GM19328 (cell line): ENCODE data around the gene DPP8.
"Not testable (repeated sequence)": the region's sequence is repeated elsewhere in the genome, so short reads cannot be mapped to it uniquely, and the experiment has no call there.

Source experiments
- ATAC-seq: cut with Tn5 transposase; IDR thresholded peaks from one replicate; pipeline ENCODE4 v1.9.1; 2021; ENCODE audit warnings: mild to moderate bottlenecking, moderate library complexity; ENCODE audit not compliant: unreplicated experiment

The DPP8 gene

GRCh38 chr15:65525622-65526021 lies 8.1 kb upstream of the DPP8 start:
- no peak for ATAC-seq

- ATAC-seq: no peak
These were observed 6.7 kb upstream of the DPP8 start for GRCh38 chr15:65524226-65524625.

GRCh38 chr15:65521350-65521749 lies 3.9 kb upstream of the DPP8 start:
- ATAC-seq: no peak

GRCh38 chr15:65518633-65519285 lies 1.3 kb upstream of the DPP8 start:
- ATAC-seq: no peak

- no peak for ATAC-seq
These were observed 348 bp upstream of the DPP8 start for GRCh38 chr15:65517866-65518207.

- no peak for ATAC-seq
These were observed 4.6 kb downstream of the DPP8 start for GRCh38 chr15:65512807-65513416.

GRCh38 chr15:65512189-65512588 lies 5.3 kb downstream of the DPP8 start:
- no peak for ATAC-seq

- no peak for ATAC-seq
These were observed 8.2 kb downstream of the DPP8 start for GRCh38 chr15:65509321-65509720.

- no peak for ATAC-seq
These were observed 23.4 kb downstream of the DPP8 start for GRCh38 chr15:65494076-65494475.

GRCh38 chr15:65484876-65485275 lies 32.6 kb downstream of the DPP8 start:
- ATAC-seq: no peak

GRCh38 chr15:65476903-65477302 lies 40.6 kb downstream of the DPP8 start:
- ATAC-seq: no peak

GRCh38 chr15:65470866-65471265 lies 46.6 kb downstream of the DPP8 start:
- ATAC-seq: no peak

GRCh38 chr15:65468229-65468909 lies 49.1 kb downstream of the DPP8 start:
- no peak for ATAC-seq

- ATAC-seq: no peak
These were observed 50.6 kb downstream of the DPP8 start for GRCh38 chr15:65466901-65467300.

GRCh38 chr15:65463096-65463495 lies 54.4 kb downstream of the DPP8 start:
- not testable (repeated sequence) for ATAC-seq

GRCh38 chr15:65460741-65461347 lies 56.6 kb downstream of the DPP8 start:
- no peak for ATAC-seq

- ATAC-seq: not testable (repeated sequence)
These were observed 62.2 kb downstream of the DPP8 start for GRCh38 chr15:65455256-65455655.

- no peak for ATAC-seq
These were observed 65.5 kb downstream of the DPP8 start for GRCh38 chr15:65451989-65452388.

- no peak for ATAC-seq
These were observed 66.9 kb downstream of the DPP8 start for GRCh38 chr15:65450556-65450955.

GRCh38 chr15:65447145-65447544 lies 70.3 kb downstream of the DPP8 start:
- ATAC-seq: no peak

GRCh38 chr15:65434201-65434600 lies 83.3 kb downstream of the DPP8 start:
- no peak for ATAC-seq

GRCh38 chr15:65431731-65432130 lies 85.8 kb downstream of the DPP8 start:
- ATAC-seq: no peak
